ENCODE results near the gene PSD4. TPM values are rescaled to one million over a fixed set of nuclear protein-coding genes. Genes with fewer than 3 reads are reported as not detected.
A peak's percentile ranks its signal among the peaks of the same experiment; 100 is the strongest.

The PSD4 gene
- total and polyA plus RNA-seq, 2 of the 4 experiments (the other 2 are of a cell fraction): 0.36 to 0.70 TPM

DNA sequence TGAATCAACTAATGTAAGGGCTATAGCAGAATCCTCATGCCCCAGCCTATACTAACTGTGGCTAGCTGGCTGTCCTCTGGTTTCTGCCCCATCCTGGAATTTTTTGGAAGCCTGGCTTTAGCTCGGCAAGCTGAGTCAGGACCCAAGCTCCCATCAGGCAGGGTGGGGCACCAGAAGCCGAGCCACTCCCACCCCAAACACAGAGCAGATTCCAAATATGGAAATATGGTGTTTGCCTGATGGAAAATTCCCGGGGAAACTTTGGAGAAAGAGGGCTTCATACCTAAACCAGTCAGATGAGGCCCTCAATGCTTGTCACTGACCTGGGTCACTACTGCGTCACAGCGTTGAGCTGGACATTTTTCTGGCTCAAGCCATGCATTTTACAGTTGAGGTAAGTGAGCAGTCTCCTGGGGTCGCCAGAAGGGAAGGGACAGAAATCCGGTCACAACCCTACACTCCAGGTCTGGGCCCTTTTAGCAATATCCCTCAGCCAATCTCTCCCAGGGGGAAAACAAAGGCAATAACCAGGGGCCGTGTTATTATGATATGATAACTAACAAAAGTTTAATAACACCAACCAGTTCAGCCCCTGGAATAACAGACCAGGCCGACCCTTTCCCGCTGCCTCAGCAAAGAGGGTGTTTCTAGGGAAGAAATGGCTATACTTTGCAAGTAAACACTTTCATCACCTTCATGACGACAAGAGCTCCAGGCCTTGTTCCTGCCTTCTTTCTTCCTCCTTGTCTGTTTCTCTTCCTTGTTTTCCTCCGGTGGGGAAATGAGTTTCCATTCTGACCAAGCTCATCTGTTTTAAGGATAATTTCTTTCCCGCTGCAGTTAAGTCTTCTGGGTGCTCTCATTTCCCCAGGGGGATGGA, 37.7 kb downstream of the PSD4 start:
- Histone ChIP-seq H3K23ac (ENCODE audit: low read depth, low read length) (no peak overlapping the region), H3K4me2 (ENCODE audit: low read depth, low read length) (no peak overlapping the region), H3K79me1 (ENCODE audit: low read depth in 1 of 2, low read length in 2 of 2) (no peaks in the 10 kb centered on the region), H2BK5ac (ENCODE audit: low read depth, low read length, poor library complexity, severe bottlenecking) (peak overlapping the region; percentile 22), H3K56ac (ENCODE audit: extremely low read depth, insufficient read depth, low read length) (no peak overlapping the region), H4K91ac (ENCODE audit: insufficient read depth, low read depth, low read length) (peak overlapping the region; percentile 77), H2BK15ac (ENCODE audit: low read depth, low read length) (peak overlapping the region; percentile 35; the same call in 2 of the 3 replicates), H3K18ac (ENCODE audit: low read depth, low read length) (peak overlapping the region; percentile 75; the same call in 1 of the 2 replicates), H2BK20ac (ENCODE audit: low read depth, low read length) (peak overlapping the region; percentile 34), H3K4ac (ENCODE audit: low read depth, low read length) (peak overlapping the region; percentile 90), H4K20me1 (ENCODE audit: insufficient read depth, low read length) (no peaks in the 10 kb centered on the region), H3K4me1 (ENCODE audit: control insufficient read depth, insufficient read depth, low read length) (peaks cover 15% of the 10 kb centered on the region), H2AFZ (replicated peaks; ENCODE audit: low read length, poor library complexity) (peak overlapping the region; percentile 75), H3K9ac (ENCODE audit: low read depth, low read length) (no peak overlapping the region), H3K27ac (ENCODE audit: insufficient read depth, low read length) (no peak overlapping the region; the same call in 1 of the 2 replicates), H3K4me3 (ENCODE audit: insufficient read depth, low read depth, low read length) (no peak overlapping the region), H4K8ac (ENCODE audit: low read depth in 2 of 2, low read length in 2 of 2) (peak overlapping the region; percentile 49 to 77), H2AK9ac (replicated peaks; ENCODE audit: low read depth, low read length, poor library complexity) (peak overlapping the region; percentile 31), H2BK120ac (ENCODE audit: low read depth, low read length) (peak overlapping the region; percentile 82), H3K9me1 (ENCODE audit: insufficient read depth, low read length) (peaks cover 11% of the 10 kb centered on the region), H2AK5ac (ENCODE audit: low read depth, low read length) (peak overlapping the region; percentile 33; the same call in 1 of the 2 replicates), H3K9me3 (ENCODE audit: control insufficient read depth, insufficient read depth, low read length) (no peaks in the 10 kb centered on the region), H3K36me3 (ENCODE audit: control insufficient read depth, insufficient read depth, low read length) (no peaks in the 10 kb centered on the region), H3K27me3 (ENCODE audit: control insufficient read depth, insufficient read depth, low read length) (peaks cover 2% of the 10 kb centered on the region; the same call in 1 of the 2 replicates), H3K14ac (replicated peaks; ENCODE audit: low read depth, low read length) (peak overlapping the region; percentile 13), H4K5ac (ENCODE audit: low read depth, low read length) (peak overlapping the region; percentile 38; the same call in 1 of the 2 replicates)
- ChIA-PET POLR2A (ENCODE audit: unreplicated experiment) (no interaction called here), CTCF (interaction anchor here (0.7 to 1.9 kb wide), 5 partner anchors 13 to 159 kb away, joined by 3 to 8 read pairs (median 4); no protein-coding TSS in a partner anchor)
- DNase-seq: peak; percentile 49
- no TSS peak for BruUV-seq (replicated peaks)
- WGBS, 2 experiments (ENCODE audit: extremely low coverage in 2 of 2, insufficient read length in 1 of 2): no CpG with 5 or more reads among the region's 13 CpGs
- intact Hi-C loops (cut with micrococcal nuclease) (loop anchor here (2.0 kb wide), 1 partner anchor 71 kb away; no protein-coding TSS in a partner anchor), in situ Hi-C loops (cut with MboI; ENCODE audit: low sequenced_read_pairs) (no loop called here), dilution Hi-C loops (cut with HindIII; ENCODE audit: low sequenced_read_pairs, unreplicated experiment) (no loop called here)
- TF ChIP-seq CTCF (conservative IDR thresholded peaks at IDR 0.05; ENCODE audit: low read depth, low read length) (no peak), RCOR1 (IDR thresholded peaks at IDR 0.05; ENCODE audit: insufficient replicate concordance, low read length) (no peak), CHD1 (IDR thresholded peaks at IDR 0.05; ENCODE audit: low read depth, low read length) (no peak), BHLHE40 (IDR thresholded peaks at IDR 0.05; ENCODE audit: low read depth, low read length) (no peak), POLR2A (IDR thresholded peaks at IDR 0.05; ENCODE audit: low read depth, low read length) (no peak), NFE2L2 (IDR thresholded peaks at IDR 0.05; ENCODE audit: low read depth, low read length) (no peak), CEBPB (IDR thresholded peaks at IDR 0.05; ENCODE audit: low read depth, low read length) (no peak), SMC3 (IDR thresholded peaks at IDR 0.05; ENCODE audit: low read depth, low read length) (no peak), MAFK (IDR thresholded peaks at IDR 0.05; ENCODE audit: low read depth, low read length) (no peak), RAD21 (IDR thresholded peaks at IDR 0.05; ENCODE audit: low read length) (no peak), RFX5 (IDR thresholded peaks at IDR 0.05; ENCODE audit: low read depth, low read length) (no peak)
- TF ChIP-seq, protein P1, sequence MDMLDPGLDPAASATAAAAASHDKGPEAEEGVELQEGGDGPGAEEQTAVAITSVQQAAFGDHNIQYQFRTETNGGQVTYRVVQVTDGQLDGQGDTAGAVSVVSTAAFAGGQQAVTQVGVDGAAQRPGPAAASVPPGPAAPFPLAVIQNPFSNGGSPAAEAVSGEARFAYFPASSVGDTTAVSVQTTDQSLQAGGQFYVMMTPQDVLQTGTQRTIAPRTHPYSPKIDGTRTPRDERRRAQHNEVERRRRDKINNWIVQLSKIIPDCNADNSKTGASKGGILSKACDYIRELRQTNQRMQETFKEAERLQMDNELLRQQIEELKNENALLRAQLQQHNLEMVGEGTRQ (IDR thresholded peaks at IDR 0.05; ENCODE audit: low read depth, low read length): no peak
- peak; percentile 73 for ATAC-seq (ENCODE audit: low read depth)
